Measurements from ENCODE around the gene CAMSAP2. TPM values are rescaled to one million over a fixed set of nuclear protein-coding genes. Genes with fewer than 3 reads are reported as not detected.
"Not testable (repeated sequence)": the region's sequence is repeated elsewhere in the genome, so short reads cannot be mapped to it uniquely, and the experiment has no call there.

Gene CAMSAP2
- total RNA-seq, 1 donor = 55.7 TPM

DNA sequence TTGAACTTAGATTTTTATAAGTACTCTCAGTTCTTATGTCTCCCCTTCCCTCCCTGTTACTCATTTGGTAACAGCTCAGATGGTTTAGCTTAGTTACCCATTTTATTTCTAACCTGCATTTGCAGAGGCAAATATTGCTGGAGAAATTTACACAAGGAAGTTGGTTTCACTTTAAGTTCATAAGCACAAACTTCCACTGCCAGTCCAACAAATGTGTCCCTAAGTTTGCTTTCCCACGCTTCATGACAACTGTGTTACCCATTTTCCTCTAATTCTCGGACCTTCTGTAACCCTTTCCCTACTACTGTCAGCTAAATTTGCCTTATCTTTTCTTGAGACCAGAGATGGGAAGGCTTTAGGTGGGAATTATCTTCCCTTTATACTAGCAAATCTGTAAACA, 70.2 kb downstream of the CAMSAP2 start:
- TF ChIP-seq, protein P1, sequence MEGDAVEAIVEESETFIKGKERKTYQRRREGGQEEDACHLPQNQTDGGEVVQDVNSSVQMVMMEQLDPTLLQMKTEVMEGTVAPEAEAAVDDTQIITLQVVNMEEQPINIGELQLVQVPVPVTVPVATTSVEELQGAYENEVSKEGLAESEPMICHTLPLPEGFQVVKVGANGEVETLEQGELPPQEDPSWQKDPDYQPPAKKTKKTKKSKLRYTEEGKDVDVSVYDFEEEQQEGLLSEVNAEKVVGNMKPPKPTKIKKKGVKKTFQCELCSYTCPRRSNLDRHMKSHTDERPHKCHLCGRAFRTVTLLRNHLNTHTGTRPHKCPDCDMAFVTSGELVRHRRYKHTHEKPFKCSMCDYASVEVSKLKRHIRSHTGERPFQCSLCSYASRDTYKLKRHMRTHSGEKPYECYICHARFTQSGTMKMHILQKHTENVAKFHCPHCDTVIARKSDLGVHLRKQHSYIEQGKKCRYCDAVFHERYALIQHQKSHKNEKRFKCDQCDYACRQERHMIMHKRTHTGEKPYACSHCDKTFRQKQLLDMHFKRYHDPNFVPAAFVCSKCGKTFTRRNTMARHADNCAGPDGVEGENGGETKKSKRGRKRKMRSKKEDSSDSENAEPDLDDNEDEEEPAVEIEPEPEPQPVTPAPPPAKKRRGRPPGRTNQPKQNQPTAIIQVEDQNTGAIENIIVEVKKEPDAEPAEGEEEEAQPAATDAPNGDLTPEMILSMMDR (IDR thresholded peaks at IDR 0.05; ENCODE audit: insufficient read depth, low read depth, low read length) = no peak
- DNase-seq (ENCODE audit: low read depth) = no peak
- H3K4me3 ChIP-seq (ENCODE audit: low read depth, low read length) = no peak overlapping the region

DNA sequence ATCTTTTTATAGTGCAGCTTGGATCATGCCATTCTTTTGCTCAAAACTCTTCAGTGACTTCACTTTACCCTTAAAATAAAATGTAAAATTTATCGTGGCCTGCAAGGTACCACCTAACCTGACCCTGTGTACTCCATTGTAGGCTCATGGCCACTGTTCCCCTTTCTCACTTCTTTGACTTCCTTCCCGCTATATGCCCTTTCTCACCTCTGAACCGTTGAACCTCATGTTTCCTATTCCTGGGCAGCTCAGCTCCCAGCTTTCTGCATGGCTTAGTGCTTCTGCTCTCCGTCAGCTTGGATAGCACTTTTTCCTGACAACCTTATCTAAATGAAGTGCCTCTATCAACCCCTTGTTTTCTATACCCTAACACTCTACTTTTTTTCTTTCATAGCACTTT, 73.0 kb downstream of the CAMSAP2 start:
- DNase-seq (ENCODE audit: low read depth) = no peak
- TF ChIP-seq, protein P1 (IDR thresholded peaks at IDR 0.05; ENCODE audit: insufficient read depth, low read depth, low read length) = no peak
- H3K4me3 ChIP-seq (ENCODE audit: low read depth, low read length) = no peak overlapping the region

DNA sequence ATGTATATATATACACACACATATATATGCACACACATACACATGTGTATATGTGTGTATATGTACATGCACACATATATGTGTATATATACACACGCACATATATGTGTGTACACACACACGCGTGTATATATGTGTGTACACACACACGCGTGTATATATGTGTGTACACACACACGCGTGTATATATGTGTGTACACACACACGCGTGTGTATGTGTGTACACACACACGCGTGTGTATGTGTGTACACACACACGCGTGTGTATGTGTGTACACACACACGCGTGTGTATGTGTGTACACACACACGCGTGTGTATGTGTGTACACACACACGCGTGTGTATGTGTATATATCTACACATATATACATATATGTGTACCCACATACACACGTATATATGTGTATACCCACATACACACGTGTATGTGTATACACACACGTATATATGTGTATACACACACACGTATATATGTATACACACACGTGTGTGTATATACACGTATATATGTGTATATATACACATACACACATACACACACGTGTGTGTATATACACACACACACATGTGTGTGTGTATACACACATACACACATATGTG, 78.0 kb downstream of the CAMSAP2 start:
- not testable (repeated sequence) for DNase-seq (ENCODE audit: low read depth); H3K4me3 ChIP-seq (ENCODE audit: low read depth, low read length)

DNA sequence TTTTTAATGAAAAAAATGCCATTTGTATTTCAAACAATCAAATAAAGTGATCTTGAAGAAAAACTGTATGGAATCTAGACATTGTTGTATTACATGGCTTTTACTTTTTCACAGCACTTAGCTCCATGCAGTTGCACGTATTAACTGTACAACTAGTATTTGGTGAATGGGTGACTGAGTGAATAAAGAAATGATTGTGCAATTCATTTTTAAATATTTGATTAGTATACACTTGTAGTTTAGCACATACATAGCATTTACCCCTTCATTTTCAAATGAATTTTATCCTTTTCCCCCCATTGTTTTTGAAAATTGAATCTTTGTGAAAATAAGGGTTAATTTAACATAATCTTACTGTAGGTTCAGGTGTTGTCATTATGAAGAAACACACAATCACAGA, 79.6 kb downstream of the CAMSAP2 start:
- no peak for DNase-seq (ENCODE audit: low read depth)
- H3K4me3 ChIP-seq (ENCODE audit: low read depth, low read length) = no peak overlapping the region
- TF ChIP-seq, protein P1 (IDR thresholded peaks at IDR 0.05; ENCODE audit: insufficient read depth, low read depth, low read length) = no peak

DNA sequence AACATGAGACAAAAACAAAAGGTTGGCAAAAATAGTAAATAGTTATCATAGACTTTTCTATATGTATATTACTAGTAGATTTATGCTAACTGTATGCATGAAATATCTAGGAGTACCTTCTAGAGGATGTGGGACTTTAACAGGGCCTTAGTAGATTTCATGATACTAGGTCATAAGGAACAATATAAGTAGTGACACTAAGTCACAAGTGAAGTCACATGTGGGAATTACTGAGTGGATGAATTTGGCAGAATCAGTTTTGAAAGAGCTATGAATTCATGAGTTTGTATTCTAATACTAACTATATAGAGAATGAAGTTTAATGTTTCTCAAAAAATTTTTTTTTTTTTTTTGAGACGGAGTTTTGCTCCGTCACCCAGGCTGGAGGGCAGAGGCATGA, 81.0 kb downstream of the CAMSAP2 start:
- no peak for DNase-seq (ENCODE audit: low read depth)
- TF ChIP-seq, protein P1 (IDR thresholded peaks at IDR 0.05; ENCODE audit: insufficient read depth, low read depth, low read length) = no peak
- no peak overlapping the region for H3K4me3 ChIP-seq (ENCODE audit: low read depth, low read length)

DNA sequence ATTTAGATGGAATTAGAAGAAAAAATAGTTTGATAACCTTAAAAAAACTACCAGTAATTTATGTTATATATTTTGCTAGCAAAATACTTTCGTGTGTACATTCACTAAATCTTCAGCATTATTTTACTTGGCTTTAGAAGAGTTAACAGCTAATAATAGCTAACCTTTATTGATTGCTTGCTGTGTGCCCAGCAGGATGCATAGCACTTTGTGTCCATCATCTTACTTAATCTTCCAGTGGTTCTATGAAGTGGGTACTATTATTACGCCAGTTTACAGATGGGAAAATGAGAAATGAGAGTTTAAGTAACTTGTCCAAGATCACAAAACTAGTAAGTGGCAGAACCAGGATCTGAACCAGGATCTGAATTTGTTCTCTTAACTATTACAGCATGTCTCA, 92.4 kb downstream of the CAMSAP2 start:
- H3K4me3 ChIP-seq (ENCODE audit: low read depth, low read length) = no peak overlapping the region
- no peak for DNase-seq (ENCODE audit: low read depth)
- TF ChIP-seq, protein P1 (IDR thresholded peaks at IDR 0.05; ENCODE audit: insufficient read depth, low read depth, low read length) = no peak

DNA sequence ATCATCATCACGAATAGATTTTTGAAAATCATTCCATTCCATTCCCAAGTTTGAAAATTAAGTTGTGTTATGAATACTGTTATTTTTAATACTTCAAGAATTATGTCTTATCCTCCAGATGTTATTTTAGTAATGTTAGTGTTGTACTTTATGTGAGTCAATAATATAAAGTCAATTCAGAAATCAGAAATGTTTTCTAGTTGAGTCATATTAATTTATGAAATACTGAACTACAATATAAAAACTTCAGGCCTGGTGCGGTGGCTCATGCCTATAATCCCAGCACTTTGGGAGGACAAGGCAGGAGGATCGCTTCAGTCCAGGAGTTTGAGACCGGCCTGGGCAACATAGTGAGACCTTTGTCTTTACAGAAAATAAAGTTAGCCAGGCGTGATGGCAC, 95.7 kb downstream of the CAMSAP2 start:
- H3K4me3 ChIP-seq (ENCODE audit: low read depth, low read length) = no peak overlapping the region
- TF ChIP-seq, protein P1 (IDR thresholded peaks at IDR 0.05; ENCODE audit: insufficient read depth, low read depth, low read length) = no peak
- no peak for DNase-seq (ENCODE audit: low read depth)
